ENCODE results near the gene KAT6B. TPM values are rescaled to one million over a fixed set of nuclear protein-coding genes. Genes with fewer than 3 reads are reported as not detected.
"Not testable (repeated sequence)": the region's sequence is repeated elsewhere in the genome, so short reads cannot be mapped to it uniquely, and the experiment has no call there.

KAT6B gene
- total and polyA plus RNA-seq, 2 donors (not counting 1 experiment from before 2014, with no cell fraction given): 3.9 to 37.8 TPM

GRCh38 chr10:74919671-74920070 lies 93.3 kb downstream of the KAT6B start:
- Histone ChIP-seq H3K9me3 (ENCODE audit: control insufficient read depth, insufficient read depth, low read depth, low read length) (no peaks in the 10 kb centered on the region), H3K4me1 (ENCODE audit: control insufficient read depth, extremely low read depth, insufficient read depth, low read length) (peaks cover 25% of the 10 kb centered on the region), H4K20me1 (ENCODE audit: control insufficient read depth, extremely low read depth, insufficient read depth, low read length) (no peaks in the 10 kb centered on the region), H3K4me2 (ENCODE audit: extremely low read depth, insufficient read depth, low read length) (no peak overlapping the region), H3K27me3 (ENCODE audit: control insufficient read depth, insufficient read depth, low read length) (no peaks in the 10 kb centered on the region), H3K9ac (ENCODE audit: insufficient read depth, low read length) (no peak overlapping the region), H2AFZ (ENCODE audit: low read length) (no peak overlapping the region), H3K79me2 (ENCODE audit: control insufficient read depth, insufficient read depth, low read length) (peaks cover 12% of the 10 kb centered on the region), H3K4me3 (replicated peaks in 1 of 4; ENCODE audit: control extremely low read depth in 1 of 4, insufficient read depth in 1 of 4, low read depth in 3 of 4, low read length in 4 of 4) (no peak overlapping the region), H3K36me3 (ENCODE audit: control insufficient read depth, insufficient read depth, low read length) (no peaks in the 10 kb centered on the region), H3K27ac (ENCODE audit: insufficient read depth, low read length) (no peak overlapping the region)
- DNase-seq (ENCODE audit: low read depth in 2 of 2): no peak
- TF ChIP-seq CTCF (conservative IDR thresholded peaks at IDR 0.05 in 1 of 2, IDR thresholded peaks at IDR 0.05 in 1 of 2; ENCODE audit: low read depth in 1 of 2, low read length in 2 of 2): no peak
- TF ChIP-seq EZH2 (IDR thresholded peaks at IDR 0.05; ENCODE audit: low read length, missing control alignments): no peak

GRCh38 chr10:74921070-74921469 lies 94.7 kb downstream of the KAT6B start:
- not testable (repeated sequence) for H3K9me3 ChIP-seq (ENCODE audit: control insufficient read depth, insufficient read depth, low read depth, low read length); H3K79me2 ChIP-seq (ENCODE audit: control insufficient read depth, insufficient read depth, low read length); H3K27me3 ChIP-seq (ENCODE audit: control insufficient read depth, insufficient read depth, low read length); H3K27ac ChIP-seq (ENCODE audit: insufficient read depth, low read length); H3K9ac ChIP-seq (ENCODE audit: insufficient read depth, low read length); H4K20me1 ChIP-seq (ENCODE audit: control insufficient read depth, extremely low read depth, insufficient read depth, low read length); H2AFZ ChIP-seq (ENCODE audit: low read length); DNase-seq (ENCODE audit: low read depth in 2 of 2); H3K4me3 ChIP-seq (replicated peaks in 1 of 4; ENCODE audit: control extremely low read depth in 1 of 4, insufficient read depth in 1 of 4, low read depth in 3 of 4, low read length in 4 of 4); H3K4me2 ChIP-seq (ENCODE audit: extremely low read depth, insufficient read depth, low read length); H3K36me3 ChIP-seq (ENCODE audit: control insufficient read depth, insufficient read depth, low read length)
- H3K4me1 ChIP-seq (ENCODE audit: control insufficient read depth, extremely low read depth, insufficient read depth, low read length): peaks cover 28% of the 10 kb centered on the region

- Histone ChIP-seq H3K79me2 (ENCODE audit: control insufficient read depth, insufficient read depth, low read length) (peaks cover 13% of the 10 kb centered on the region), H3K9me3 (ENCODE audit: control insufficient read depth, insufficient read depth, low read depth, low read length) (no peaks in the 10 kb centered on the region), H4K20me1 (ENCODE audit: control insufficient read depth, extremely low read depth, insufficient read depth, low read length) (no peaks in the 10 kb centered on the region)
Measured at GRCh38 chr10:74921744-74922143, 95.3 kb downstream of the KAT6B start.

More at GRCh38 chr10:74921744-74922143, 95.3 kb downstream of the KAT6B start:
- Histone ChIP-seq H3K9ac (ENCODE audit: insufficient read depth, low read length) (no peak overlapping the region), H2AFZ (ENCODE audit: low read length) (no peak overlapping the region), H3K27me3 (ENCODE audit: control insufficient read depth, insufficient read depth, low read length) (no peaks in the 10 kb centered on the region), H3K27ac (ENCODE audit: insufficient read depth, low read length) (no peak overlapping the region), H3K36me3 (ENCODE audit: control insufficient read depth, insufficient read depth, low read length) (no peaks in the 10 kb centered on the region), H3K4me3 (replicated peaks in 1 of 4; ENCODE audit: control extremely low read depth in 1 of 4, insufficient read depth in 1 of 4, low read depth in 3 of 4, low read length in 4 of 4) (no peak overlapping the region), H3K4me1 (ENCODE audit: control insufficient read depth, extremely low read depth, insufficient read depth, low read length) (peaks cover 26% of the 10 kb centered on the region), H3K4me2 (ENCODE audit: extremely low read depth, insufficient read depth, low read length) (peak overlapping the region; percentile 11)
- TF ChIP-seq EZH2 (IDR thresholded peaks at IDR 0.05; ENCODE audit: low read length, missing control alignments): no peak
- TF ChIP-seq CTCF (conservative IDR thresholded peaks at IDR 0.05 in 1 of 2, IDR thresholded peaks at IDR 0.05 in 1 of 2; ENCODE audit: low read depth in 1 of 2, low read length in 2 of 2): no peak
- peak in 1 of 2 donors; percentile 40 for DNase-seq (ENCODE audit: low read depth in 2 of 2)

All from fibroblast of lung (primary cell).